ENCODE measurements around the gene ASB15.

- TF ChIP-seq FOXM1 (IDR thresholded peaks at IDR 0.05; ENCODE audit: borderline replicate concordance, low read depth) (no peak), TAF1 (IDR thresholded peaks at IDR 0.05; ENCODE audit: low read depth) (no peak), ZBTB7A (IDR thresholded peaks at IDR 0.05; ENCODE audit: low read depth) (no peak), CREB1 (IDR thresholded peaks at IDR 0.05; ENCODE audit: low read depth) (no peak), RAD21 (IDR thresholded peaks at IDR 0.05; ENCODE audit: low read depth) (no peak), YY1 (IDR thresholded peaks at IDR 0.05; ENCODE audit: low read depth) (no peak), NFIC (IDR thresholded peaks at IDR 0.05) (no peak)
- TF ChIP-seq, protein P1, sequence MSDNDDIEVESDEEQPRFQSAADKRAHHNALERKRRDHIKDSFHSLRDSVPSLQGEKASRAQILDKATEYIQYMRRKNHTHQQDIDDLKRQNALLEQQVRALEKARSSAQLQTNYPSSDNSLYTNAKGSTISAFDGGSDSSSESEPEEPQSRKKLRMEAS (IDR thresholded peaks at IDR 0.05) = no peak
- TF ChIP-seq, protein P2, sequence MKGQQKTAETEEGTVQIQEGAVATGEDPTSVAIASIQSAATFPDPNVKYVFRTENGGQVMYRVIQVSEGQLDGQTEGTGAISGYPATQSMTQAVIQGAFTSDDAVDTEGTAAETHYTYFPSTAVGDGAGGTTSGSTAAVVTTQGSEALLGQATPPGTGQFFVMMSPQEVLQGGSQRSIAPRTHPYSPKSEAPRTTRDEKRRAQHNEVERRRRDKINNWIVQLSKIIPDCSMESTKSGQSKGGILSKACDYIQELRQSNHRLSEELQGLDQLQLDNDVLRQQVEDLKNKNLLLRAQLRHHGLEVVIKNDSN (IDR thresholded peaks at IDR 0.05) = no peak
Observed at GRCh38 chr7:123598657-123599056, 3.0 kb upstream of the ASB15 start.

Data from Ishikawa (cell line).